ENCODE measurements around the gene SST. TPM values are rescaled to one million over a fixed set of nuclear protein-coding genes. Genes with fewer than 3 reads are reported as not detected.

SST gene
- total RNA-seq (100 to 1,000 TPM in 5 of 6 donors, 10 to 100 TPM in 1; 91.5 to 743 (median 193) TPM), polyA plus RNA-seq (over 10,000 TPM in 1 of 2 donors, 1,000 to 10,000 TPM in 1; 3,090 to 13,953 TPM)

DNA sequence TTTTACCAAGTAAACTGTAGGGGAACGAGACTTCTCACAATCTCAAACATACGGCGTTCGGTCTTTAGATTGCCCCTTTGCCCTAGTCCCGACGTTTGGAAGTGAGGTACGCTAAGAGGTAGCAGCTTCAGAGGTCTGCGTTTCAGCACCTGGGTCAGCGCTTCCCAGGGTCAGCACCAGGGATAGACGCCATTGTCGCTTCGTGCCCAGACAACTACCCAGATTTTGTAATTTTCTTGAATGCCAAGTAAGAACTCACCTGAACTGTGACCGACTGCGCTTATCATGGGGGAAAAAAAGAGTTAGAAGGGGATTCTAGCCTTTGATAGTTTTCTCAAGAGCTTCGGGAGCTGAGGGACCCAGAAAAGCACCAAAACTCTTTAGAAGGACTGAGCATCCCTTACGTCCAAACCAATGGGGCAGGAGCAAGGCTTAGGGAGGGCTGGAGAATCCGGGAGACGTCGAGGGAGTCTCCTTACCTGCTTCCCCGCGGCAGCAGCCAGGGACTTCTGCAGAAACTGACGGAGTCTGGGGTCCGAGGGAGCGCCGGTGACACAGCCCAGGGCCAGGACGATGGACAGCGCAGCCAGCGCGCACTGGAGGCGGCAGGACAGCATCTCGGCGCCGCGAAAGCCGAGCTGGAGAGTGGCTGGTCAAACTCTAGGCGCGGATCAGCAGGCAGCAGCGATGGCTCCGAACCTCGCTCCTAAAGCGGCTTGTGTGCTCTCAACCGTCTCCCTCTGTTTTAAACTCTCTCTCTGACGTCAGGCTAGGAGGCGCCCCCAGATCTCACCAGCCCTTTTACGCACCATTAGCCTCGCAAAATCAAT is at the start of gene SST:
TSS of gene SST (minus strand) at position 720 of the 830 bp plus-strand sequence. CDS start at position 617, 103 bp downstream.
- FAIRE-seq (no peak), DNase-seq (peak; percentile 21 to 66 (median 42)), ATAC-seq (peak; percentile 50 to 92 (median 85))
- TF ChIP-seq, protein P1, sequence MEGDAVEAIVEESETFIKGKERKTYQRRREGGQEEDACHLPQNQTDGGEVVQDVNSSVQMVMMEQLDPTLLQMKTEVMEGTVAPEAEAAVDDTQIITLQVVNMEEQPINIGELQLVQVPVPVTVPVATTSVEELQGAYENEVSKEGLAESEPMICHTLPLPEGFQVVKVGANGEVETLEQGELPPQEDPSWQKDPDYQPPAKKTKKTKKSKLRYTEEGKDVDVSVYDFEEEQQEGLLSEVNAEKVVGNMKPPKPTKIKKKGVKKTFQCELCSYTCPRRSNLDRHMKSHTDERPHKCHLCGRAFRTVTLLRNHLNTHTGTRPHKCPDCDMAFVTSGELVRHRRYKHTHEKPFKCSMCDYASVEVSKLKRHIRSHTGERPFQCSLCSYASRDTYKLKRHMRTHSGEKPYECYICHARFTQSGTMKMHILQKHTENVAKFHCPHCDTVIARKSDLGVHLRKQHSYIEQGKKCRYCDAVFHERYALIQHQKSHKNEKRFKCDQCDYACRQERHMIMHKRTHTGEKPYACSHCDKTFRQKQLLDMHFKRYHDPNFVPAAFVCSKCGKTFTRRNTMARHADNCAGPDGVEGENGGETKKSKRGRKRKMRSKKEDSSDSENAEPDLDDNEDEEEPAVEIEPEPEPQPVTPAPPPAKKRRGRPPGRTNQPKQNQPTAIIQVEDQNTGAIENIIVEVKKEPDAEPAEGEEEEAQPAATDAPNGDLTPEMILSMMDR (IDR thresholded peaks at IDR 0.05) = no peak
- H3K36me3 ChIP-seq = no peaks in the 10 kb centered on the region
- H3K27ac ChIP-seq = no peak within 1 kb of the TSS
- H3K9me3 ChIP-seq = no peaks in the 10 kb centered on the region
- no peak within 1 kb of the TSS for H3K4me3 ChIP-seq
- no peaks in the 10 kb centered on the region for H3K4me1 ChIP-seq
- H3K27me3 ChIP-seq = peaks cover 0 to 7% (median 3%) of the 10 kb centered on the region in 4 donors
- intact Hi-C loops (cut with DNase I) = loop anchor here in 1 of 3 donors (5.0 kb wide), 1 partner anchor 448 kb away; no protein-coding TSS in a partner anchor
- WGBS, 2 donors = 6 to 8% methylated on average over 46 of the region's 46 CpGs

DNA sequence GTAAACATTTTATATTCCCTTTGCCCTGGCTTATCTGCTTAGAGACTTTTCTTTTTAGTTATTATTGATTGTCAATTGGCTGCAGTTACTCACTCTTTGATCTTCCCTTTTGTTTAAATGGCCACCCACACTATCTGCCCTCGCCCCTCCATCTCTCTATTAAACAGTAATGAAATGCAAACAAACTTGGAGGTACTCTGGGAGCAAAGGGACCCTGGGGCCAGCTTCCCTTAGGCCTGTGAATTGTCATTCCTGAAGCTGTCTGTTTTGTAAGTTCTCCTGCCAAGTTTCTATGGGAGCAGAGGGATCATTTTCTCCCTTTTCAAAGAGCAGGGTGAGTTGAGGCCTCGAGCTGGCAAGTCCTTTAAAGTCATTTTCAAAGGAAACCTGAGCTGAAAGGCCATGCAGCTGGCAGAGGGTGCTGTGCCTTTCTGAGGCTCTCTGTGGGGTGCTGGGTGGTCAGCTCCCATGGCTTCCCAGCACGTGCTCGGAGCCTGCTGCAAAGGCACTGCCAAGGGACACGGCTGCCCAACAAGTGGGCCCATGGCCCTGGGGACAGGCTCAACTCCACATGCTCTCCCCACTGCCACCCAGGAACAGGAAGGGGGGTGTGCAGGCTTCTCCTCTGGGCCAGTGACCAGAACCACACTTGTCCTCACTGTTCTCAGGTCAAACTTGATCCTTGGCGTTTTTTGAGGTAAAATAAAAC is 49.6 kb upstream of the SST start:
- FAIRE-seq = no peak
- Histone ChIP-seq H3K4me1 (peaks cover 7 to 10% (median 8%) of the 10 kb centered on the region in 3 donors), H3K27me3 (no peaks in the 10 kb centered on the region), H3K9me3 (no peaks in the 10 kb centered on the region), H3K36me3 (peaks cover 0 to 41% (median 15%) of the 10 kb centered on the region in 3 donors), H3K4me3 (no peak overlapping the region), H3K27ac (no peak overlapping the region)
- peak in 1 of 6 donors; percentile 49 for DNase-seq
- TF ChIP-seq, protein P1 (IDR thresholded peaks at IDR 0.05) = no peak
- ATAC-seq = peak; percentile 32 to 66 (median 53)
- WGBS, 2 donors = 32 to 34% methylated on average over 6 of the region's 6 CpGs
- intact Hi-C loops (cut with DNase I) = no loop called here

DNA sequence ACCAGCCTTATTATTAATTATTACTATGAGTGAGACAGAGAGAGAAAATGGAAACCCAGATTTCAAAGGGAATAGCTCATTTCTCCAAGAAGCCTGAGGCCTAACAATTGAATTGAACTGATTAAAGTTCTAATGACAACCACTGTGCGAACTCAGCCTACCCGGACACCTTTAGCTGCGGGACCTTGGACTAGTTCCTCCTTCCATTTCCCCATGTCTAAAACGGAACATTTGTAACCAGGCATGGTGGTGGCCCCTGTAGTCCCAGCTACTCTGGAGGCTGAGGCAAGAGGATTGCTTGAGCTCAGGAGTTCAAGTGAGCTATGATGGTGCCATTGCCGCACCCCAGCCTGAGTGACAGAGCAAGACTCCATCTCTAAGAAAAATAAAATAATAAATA is 48.6 kb upstream of the SST start:
- no peak overlapping the region for H3K27ac ChIP-seq
- H3K27me3 ChIP-seq = no peaks in the 10 kb centered on the region
- no peak overlapping the region for H3K4me3 ChIP-seq
- TF ChIP-seq, protein P1 (IDR thresholded peaks at IDR 0.05) = no peak
- 91 to 97% methylated on average over 5 of the region's 5 CpGs for WGBS, 2 donors
- intact Hi-C loops (cut with DNase I) = no loop called here
- H3K9me3 ChIP-seq = no peaks in the 10 kb centered on the region
- DNase-seq (no peak), ATAC-seq (no peak), FAIRE-seq (no peak)
- H3K4me1 ChIP-seq = peaks cover 7 to 10% (median 8%) of the 10 kb centered on the region in 3 donors
- peaks cover 0 to 34% (median 7%) of the 10 kb centered on the region in 3 donors for H3K36me3 ChIP-seq

DNA sequence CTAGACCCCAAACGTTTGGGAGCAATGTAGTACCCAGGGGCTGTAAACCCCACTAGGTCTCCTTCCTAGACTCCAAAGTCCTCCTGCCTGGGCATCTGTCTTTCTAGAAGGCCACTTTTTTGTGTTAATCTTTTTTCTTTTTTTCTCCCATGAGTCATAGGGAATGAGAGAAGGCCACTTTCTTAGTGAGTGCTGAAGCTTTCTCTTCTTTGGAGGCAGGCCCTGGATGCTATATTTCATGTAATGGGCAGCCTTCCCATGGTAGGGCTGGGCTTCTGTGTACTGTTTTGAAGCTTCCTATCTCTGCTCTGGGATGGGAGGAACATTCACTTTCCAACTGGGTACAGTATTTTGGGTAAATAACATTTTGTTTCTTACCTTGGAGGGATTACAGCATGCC is 47.4 kb upstream of the SST start:
- H3K36me3 ChIP-seq = peaks cover 0 to 21% (median 3%) of the 10 kb centered on the region in 3 donors
- H3K27me3 ChIP-seq = no peaks in the 10 kb centered on the region
- TF ChIP-seq, protein P1 (IDR thresholded peaks at IDR 0.05) = no peak
- H3K4me1 ChIP-seq = peaks cover 7 to 10% (median 8%) of the 10 kb centered on the region in 3 donors
- no peak for ATAC-seq
- H3K9me3 ChIP-seq = no peaks in the 10 kb centered on the region
- 21 to 23% methylated on average over 1 of the region's 1 CpG for WGBS, 2 donors
- intact Hi-C loops (cut with DNase I) = no loop called here
- no peak for DNase-seq
- no peak overlapping the region for H3K27ac ChIP-seq
- FAIRE-seq = no peak
- no peak overlapping the region for H3K4me3 ChIP-seq
